Pancreas (tissue), 10 donors: ENCODE results near the gene PRKCH. TPM values are rescaled to one million over a fixed set of nuclear protein-coding genes. Genes with fewer than 3 reads are reported as not detected.
A peak's percentile ranks its signal among the peaks of the same experiment; 100 is the strongest.

Experiments
- ATAC-seq, 4 donors: fragments of 200-7000 bp; cut with Tn5 transposase; one replicate each; pipeline versions ENCODE4 v1.8.0 to v1.9.1; 2020; ENCODE audit warnings: mild to moderate bottlenecking in 4 of 4, moderate library complexity in 4 of 4
- DNase-seq, 6 donors: peaks; one replicate each; pipeline ENCODE4 v3.0.0-alpha.2; 2020
- FAIRE-seq: peaks from 2 replicates; lab custom pipeline; 2012; peaks lifted over from hg19 to GRCh38; lab: Jason Lieb, UNC
- H3K27ac ChIP-seq, 4 donors: fragments of 200-600 bp; sonication (generic); 1 replicate in 3 of 4; 2 replicates in 1 of 4; pipeline versions ENCODE4 v1.5.0 to v1.8.0; 2020
- H3K27me3 ChIP-seq, 4 donors: fragments of 200-600 bp; one replicate each; pipeline ENCODE4 v1.8.0; 2021
- H3K36me3 ChIP-seq, 3 donors: fragments of 200-600 bp; sonication (generic) in 1 of 3; one replicate each; pipeline versions ENCODE4 v1.5.0 to v1.8.0; 2020 to 2021
- H3K4me1 ChIP-seq, 3 donors: fragments of 200-600 bp; one replicate each; pipeline ENCODE4 v1.8.0; 2021
- H3K4me3 ChIP-seq, 4 donors: fragments of 200-600 bp; sonication (generic) in 2 of 4; one replicate each; pipeline versions ENCODE4 v1.5.0 to v1.8.0; 2020 to 2021
- H3K9me3 ChIP-seq, 4 donors: fragments of 200-600 bp; one replicate each; pipeline ENCODE4 v1.8.0; 2021
- CTCF ChIP-seq, 4 donors: fragments of 200-600 bp; sonication (generic) in 3 of 4; IDR thresholded peaks; one replicate each; pipeline versions ENCODE4 v1.5.0 to v1.8.0; 2021; ENCODE audit warnings: antibody characterized with exemption in 4 of 4
- WGBS, 2 donors: extraction: QIAGEN DNeasy Blood & Tissue Kit; methylation state at CpG; one replicate each; pipeline ENCODE4 v1.1.7; 2013; 5-methylcytosine and 5-hydroxymethylcytosine counted together
- intact Hi-C, 3 donors: fragments of 100-400 bp; cut with DNase I; formaldehyde crosslinking; loops; one replicate each; pipeline versions ENCODE4 v1.11.1 to v1.14.2; 2022
- polyA plus RNA-seq, 2 donors: library from polyadenylated mRNA; stranded (reverse); fragments of 200-250 nt; gene quantifications; one replicate each; pipeline ENCODE4 v1.2.3, GENCODE V29; 2013
- total RNA-seq, 6 donors: library from RNA; stranded (reverse); fragmentation: NEBNext Ultra II Directional in 4 of 6; extraction: Animal tissue kit (Norgen Biotek cat#: 25700) in 4 of 6; gene quantifications; one replicate each; pipeline versions ENCODE4 v1.2.1 to v1.2.4, GENCODE V29; 2021 to 2023
- donor health status: healthy with polysubstance abuse.
- donor health status: DM: no; HTN: no; CAD: no; lungs with moderate emphysema.
- donor health status: DM: no; HTN: no; CAD: no.
- donor health status: control.
- donor health status: control.
- donor health status: Bipolar disorder and iron deficiency.
- donor health status: DM: yes; HTN: yes; CAD: no.
- donor health status: DM: no; HTN: no; CAD: no.
- donor health status: DM: no; HTN: no; CAD: no.
- donor health status: DM: yes; HTN: yes; CAD: no.

Gene PRKCH
- total and polyA plus RNA-seq, 8 donors = 3.6 to 16.9 (median 8.9) TPM

- no peaks in the 10 kb centered on the region for H3K27me3 ChIP-seq
- 17 to 21% methylated on average over 4 of the region's 4 CpGs for WGBS, 2 donors
- H3K27ac ChIP-seq = peak overlapping the region in 2 of 4 donors; percentile 15 to 83
- no peaks in the 10 kb centered on the region for H3K36me3 ChIP-seq
- ATAC-seq (peak in 3 of 4 donors; percentile 14 to 24 (median 20)), FAIRE-seq (no peak), DNase-seq (no peak)
- no peak overlapping the region for H3K4me3 ChIP-seq
- H3K9me3 ChIP-seq = no peaks in the 10 kb centered on the region
- intact Hi-C loops = loop anchor here in 1 of 3 donors (10.0 kb wide), 1 partner anchor 49 kb away; no protein-coding TSS in a partner anchor
- H3K4me1 ChIP-seq = peaks cover 59 to 69% (median 59%) of the 10 kb centered on the region in 3 donors
- TF ChIP-seq CTCF (IDR thresholded peaks at IDR 0.05) = no peak
Observed at GRCh38 chr14:61533513-61534255, 212.3 kb downstream of the PRKCH start.

DNA sequence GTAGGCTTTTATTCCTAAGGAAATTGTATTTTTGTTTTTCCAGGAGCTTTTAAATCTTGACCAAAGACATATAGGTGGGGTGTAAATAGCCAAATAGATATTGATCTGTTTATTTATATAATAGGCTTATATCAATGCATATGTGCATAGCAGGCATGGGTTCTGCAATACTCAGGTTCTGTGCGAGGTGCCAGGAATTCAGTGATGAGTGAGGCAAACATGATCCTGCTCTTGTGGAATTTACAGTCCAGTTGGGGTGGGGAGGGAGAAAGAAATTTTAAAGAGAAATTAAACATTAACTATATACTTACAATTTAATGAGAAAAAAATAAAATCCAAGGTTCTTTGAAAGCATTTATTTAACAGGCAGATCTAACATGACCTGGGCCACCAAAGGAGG lies 213.7 kb downstream of the PRKCH start:
- TF ChIP-seq CTCF (IDR thresholded peaks at IDR 0.05) = no peak
- 71 to 81% methylated on average over 1 of the region's 1 CpG for WGBS, 2 donors
- Histone ChIP-seq H3K4me1 (peaks cover 68 to 80% (median 69%) of the 10 kb centered on the region in 3 donors), H3K36me3 (no peaks in the 10 kb centered on the region), H3K27me3 (no peaks in the 10 kb centered on the region), H3K4me3 (no peak overlapping the region), H3K9me3 (no peaks in the 10 kb centered on the region), H3K27ac (peak overlapping the region in 2 of 4 donors; percentile 3 to 15)
- intact Hi-C loops = loop anchor here in 1 of 3 donors (10.0 kb wide), 1 partner anchor 50 kb away; no protein-coding TSS in a partner anchor
- no peak for FAIRE-seq
- no peak for ATAC-seq
- no peak for DNase-seq

- no peak for FAIRE-seq
- intact Hi-C loops = loop anchor here in 1 of 3 donors (10.0 kb wide), 1 partner anchor 51 kb away; no protein-coding TSS in a partner anchor
Observed at GRCh38 chr14:61535458-61535857, 214.1 kb downstream of the PRKCH start.

GRCh38 chr14:61536661-61537562 lies 215.5 kb downstream of the PRKCH start:
- H3K27ac ChIP-seq = peak overlapping the region; percentile 40 to 80 (median 56)
- H3K36me3 ChIP-seq = no peaks in the 10 kb centered on the region
- DNase-seq = no peak
- WGBS, 2 donors = 54 to 57% methylated on average over 12 of the region's 12 CpGs
- no peaks in the 10 kb centered on the region for H3K27me3 ChIP-seq
- H3K4me1 ChIP-seq = peaks cover 54 to 66% (median 56%) of the 10 kb centered on the region in 3 donors
- ATAC-seq = no peak
- no peaks in the 10 kb centered on the region for H3K9me3 ChIP-seq
- H3K4me3 ChIP-seq = no peak overlapping the region
- intact Hi-C loops = loop anchor here in 1 of 3 donors (10.0 kb wide), 1 partner anchor 52 kb away; no protein-coding TSS in a partner anchor
- no peak for TF ChIP-seq CTCF (IDR thresholded peaks at IDR 0.05)
- FAIRE-seq = no peak

More at GRCh38 chr14:61535458-61535857, 214.1 kb downstream of the PRKCH start:
- DNase-seq = no peak
- no peaks in the 10 kb centered on the region for H3K9me3 ChIP-seq
- no peak overlapping the region for H3K4me3 ChIP-seq
- TF ChIP-seq CTCF (IDR thresholded peaks at IDR 0.05) = no peak
- ATAC-seq = no peak
- peaks cover 68 to 80% (median 69%) of the 10 kb centered on the region in 3 donors for H3K4me1 ChIP-seq
- no peaks in the 10 kb centered on the region for H3K36me3 ChIP-seq
- peak overlapping the region in 1 of 4 donors; percentile 3 for H3K27ac ChIP-seq
- H3K27me3 ChIP-seq = no peaks in the 10 kb centered on the region
- 93 to 95% methylated on average over 4 of the region's 4 CpGs for WGBS, 2 donors
